GM13976 (cell line): Measurements from ENCODE around the gene PBRM1.
"Not testable (repeated sequence)": the region's sequence is repeated elsewhere in the genome, so short reads cannot be mapped to it uniquely, and the experiment has no call there.

ENCODE experiments used
- DNase-seq: peaks from one replicate; pipeline ENCODE4 v3.0.0; 2012; ENCODE audit warnings: low spot score
- in situ Hi-C: fragments of 300-500 bp; cut with MboI; formaldehyde crosslinking; loops from one replicate; pipeline ENCODE4 v1.12.0; 2022; ENCODE audit warnings: low sequenced_read_pairs, mixed read lengths, inconsistent platforms; ENCODE audit not compliant: unreplicated experiment
- TF ChIP-seq, protein P1 (sequence below): IDR thresholded peaks from 2 replicates; pipeline ENCODE4 v1.5.1; 2012; ENCODE audit warnings: borderline replicate concordance, mild to moderate bottlenecking; ENCODE audit not compliant: insufficient read depth; ENCODE audit errors: extremely low read depth, missing control alignments, control extremely low read depth

Gene PBRM1

DNA sequence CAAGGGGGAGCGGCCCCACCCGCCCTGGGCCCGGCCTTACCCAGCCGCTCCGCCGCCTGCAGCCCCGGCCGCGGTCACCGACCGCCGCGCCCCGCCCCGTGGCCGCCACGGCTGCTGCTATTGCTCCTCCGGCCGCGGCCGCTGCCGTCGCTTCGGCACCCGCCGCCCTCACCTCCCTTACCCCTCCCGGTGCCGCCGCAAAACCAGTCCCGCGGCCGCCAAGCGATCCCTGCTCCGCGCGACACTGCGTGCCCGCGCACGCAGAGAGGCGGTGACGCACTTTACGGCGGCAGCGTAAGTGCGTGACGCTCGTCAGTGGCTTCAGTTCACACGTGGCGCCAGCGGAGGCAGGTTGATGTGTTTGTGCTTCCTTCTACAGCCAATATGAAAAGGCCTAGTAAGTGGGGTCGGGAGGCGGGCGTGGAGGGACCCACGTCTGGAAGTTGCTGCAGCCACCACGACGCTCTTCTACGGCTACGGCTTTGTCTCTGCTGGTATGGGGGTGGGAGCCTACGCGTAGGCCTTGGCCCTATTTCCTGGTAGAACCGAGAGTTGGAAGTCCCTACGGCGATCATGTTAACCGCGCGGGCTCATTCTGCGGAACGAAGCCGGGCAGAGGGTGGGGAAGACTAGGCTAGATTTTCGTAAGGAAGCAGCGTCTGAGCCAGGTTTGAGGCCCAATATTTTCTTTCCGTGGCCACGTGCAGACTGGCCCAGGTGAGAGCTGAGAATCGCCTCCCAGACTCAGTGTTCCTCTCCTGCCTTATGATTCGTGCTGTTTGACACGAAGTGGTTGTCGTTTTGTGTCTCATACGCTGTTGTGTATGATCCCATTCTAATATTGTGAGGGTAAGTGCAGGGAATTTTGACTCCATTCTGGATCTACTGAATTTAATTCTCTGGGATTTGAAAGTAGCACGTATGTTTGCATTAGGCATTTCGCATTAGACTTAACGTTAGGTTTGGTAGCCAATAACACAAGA is at the start of gene PBRM1, which contains the start of gene GNL3:
Gene PBRM1 (minus strand): TSS at position 205 of the 983 bp plus-strand sequence.
Gene GNL3 (plus strand): TSS at position 324 of the 983 bp plus-strand sequence. CDS start 61 bp downstream, at position 385.
- TF ChIP-seq, protein P1, sequence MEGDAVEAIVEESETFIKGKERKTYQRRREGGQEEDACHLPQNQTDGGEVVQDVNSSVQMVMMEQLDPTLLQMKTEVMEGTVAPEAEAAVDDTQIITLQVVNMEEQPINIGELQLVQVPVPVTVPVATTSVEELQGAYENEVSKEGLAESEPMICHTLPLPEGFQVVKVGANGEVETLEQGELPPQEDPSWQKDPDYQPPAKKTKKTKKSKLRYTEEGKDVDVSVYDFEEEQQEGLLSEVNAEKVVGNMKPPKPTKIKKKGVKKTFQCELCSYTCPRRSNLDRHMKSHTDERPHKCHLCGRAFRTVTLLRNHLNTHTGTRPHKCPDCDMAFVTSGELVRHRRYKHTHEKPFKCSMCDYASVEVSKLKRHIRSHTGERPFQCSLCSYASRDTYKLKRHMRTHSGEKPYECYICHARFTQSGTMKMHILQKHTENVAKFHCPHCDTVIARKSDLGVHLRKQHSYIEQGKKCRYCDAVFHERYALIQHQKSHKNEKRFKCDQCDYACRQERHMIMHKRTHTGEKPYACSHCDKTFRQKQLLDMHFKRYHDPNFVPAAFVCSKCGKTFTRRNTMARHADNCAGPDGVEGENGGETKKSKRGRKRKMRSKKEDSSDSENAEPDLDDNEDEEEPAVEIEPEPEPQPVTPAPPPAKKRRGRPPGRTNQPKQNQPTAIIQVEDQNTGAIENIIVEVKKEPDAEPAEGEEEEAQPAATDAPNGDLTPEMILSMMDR: no peak
- in situ Hi-C loops: no loop called here

DNA sequence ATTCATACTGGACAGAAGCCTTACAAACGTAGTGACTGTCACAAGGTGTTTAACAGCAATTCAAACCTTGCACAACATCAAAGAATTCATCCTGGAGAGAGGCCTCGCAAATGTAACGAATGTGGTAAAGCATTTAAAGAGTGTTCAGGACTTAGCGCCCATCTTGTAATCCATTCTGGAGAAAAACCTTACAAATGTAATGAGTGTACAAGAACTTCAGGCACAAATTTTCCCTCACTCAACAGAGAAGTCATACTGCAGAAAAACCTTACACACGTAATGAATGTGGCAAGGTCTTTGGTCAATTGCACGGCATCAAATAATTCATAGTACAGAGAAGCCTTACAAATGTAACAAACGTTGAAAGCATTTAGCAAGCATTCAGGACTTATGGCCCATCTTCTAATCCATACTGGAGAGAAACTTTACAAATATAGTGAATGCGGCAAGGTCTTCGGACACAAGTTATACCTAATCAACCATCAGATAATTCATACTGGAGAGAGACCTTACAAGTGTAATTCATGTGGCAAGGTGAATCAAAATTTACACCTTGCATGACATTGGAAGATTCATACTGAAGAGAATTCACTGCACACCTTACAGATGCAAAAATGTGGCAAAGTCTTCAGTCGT is 47.7 kb upstream of the PBRM1 start:
- in situ Hi-C loops: loop anchor here (25.0 kb wide), 1 partner anchor 329 kb away; no protein-coding TSS in a partner anchor
- TF ChIP-seq, protein P1: no peak
- no peak for DNase-seq

More for the DNA sequence above, at the start of gene PBRM1, which contains the start of gene GNL3:
- DNase-seq: peak; percentile 93

DNA sequence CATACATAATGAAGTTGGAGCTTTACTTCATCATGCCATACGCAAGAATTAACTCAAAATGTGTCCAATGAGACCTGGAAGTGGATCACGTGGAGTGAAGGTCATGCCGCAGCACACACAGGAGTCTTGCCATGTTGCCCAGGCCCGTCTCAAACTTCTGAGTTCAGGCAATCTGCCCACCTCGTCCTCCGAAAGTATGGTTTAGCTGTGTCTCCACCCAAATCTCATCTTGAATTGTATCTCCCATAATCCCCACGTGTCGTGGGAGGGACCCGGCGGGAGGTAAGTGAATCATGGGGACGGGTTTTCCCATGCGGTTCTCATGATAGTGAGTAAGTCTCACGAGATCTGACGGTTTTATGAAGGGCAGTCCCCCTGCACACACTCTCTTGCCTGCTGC is 45.9 kb upstream of the PBRM1 start:
- TF ChIP-seq, protein P1: no peak
- in situ Hi-C loops: loop anchor here (25.0 kb wide), 1 partner anchor 331 kb away; no protein-coding TSS in a partner anchor
- no peak for DNase-seq

DNA sequence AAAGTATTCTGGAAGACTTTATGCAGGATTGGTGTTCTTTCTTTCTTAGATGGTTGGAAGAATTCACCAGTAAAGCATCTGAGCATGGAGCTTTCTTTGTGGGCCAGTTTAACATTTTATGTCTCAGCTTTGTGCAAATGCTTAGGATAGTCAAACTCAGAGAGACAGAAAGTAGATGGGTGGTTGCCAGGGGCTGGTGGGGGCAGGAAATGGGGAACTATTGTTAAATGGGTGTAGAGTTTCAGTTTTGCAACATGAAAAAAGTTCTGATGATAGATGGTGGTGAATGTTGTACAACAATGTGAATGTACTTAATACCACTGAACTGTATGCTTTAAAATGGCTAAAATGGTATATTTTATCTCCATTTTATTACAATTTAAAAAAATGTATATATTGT is 45.0 kb upstream of the PBRM1 start:
- no peak for DNase-seq
- in situ Hi-C loops: loop anchor here (25.0 kb wide), 1 partner anchor 332 kb away; no protein-coding TSS in a partner anchor
- TF ChIP-seq, protein P1: no peak

DNA sequence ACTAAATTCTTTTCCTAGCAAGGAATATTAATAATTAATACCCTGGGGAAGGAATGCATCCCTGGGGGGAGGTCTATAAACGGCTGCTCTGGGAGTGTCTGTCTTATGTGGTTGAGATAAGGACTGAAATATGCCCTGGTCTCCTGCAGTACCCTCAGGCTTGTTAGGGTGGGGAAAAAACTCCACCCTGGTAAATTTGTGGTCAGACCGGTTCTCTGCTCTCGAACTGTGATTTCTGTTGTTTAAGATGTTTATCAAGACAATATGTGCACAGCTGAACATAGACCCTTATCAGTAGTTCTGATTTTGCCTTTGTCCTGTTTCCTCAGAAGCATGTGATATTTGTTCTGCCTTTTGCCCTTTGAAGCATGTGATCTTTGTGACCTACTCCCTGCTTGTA is 43.0 kb upstream of the PBRM1 start:
- DNase-seq: not testable (repeated sequence)
- in situ Hi-C loops: loop anchor here (25.0 kb wide), 1 partner anchor 334 kb away; no protein-coding TSS in a partner anchor

DNA sequence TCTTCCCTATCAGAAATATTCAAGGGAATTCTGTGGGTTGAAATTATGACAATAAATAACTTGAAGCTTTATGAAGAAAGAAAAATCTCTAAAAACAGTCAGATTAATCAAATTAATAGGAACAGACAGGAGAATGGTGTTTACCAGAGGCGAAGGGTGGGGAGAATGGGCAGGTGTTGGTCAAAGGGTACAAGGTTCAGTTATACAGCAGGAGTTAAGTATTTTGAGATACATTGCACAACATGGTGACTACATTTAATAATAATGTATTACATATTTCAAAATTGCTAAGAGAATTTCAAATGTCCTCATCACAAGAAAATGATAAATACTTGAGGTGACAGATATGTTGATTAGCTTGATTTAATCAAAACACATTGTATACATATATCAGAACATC is 38.8 kb upstream of the PBRM1 start:
- TF ChIP-seq, protein P1: no peak
- DNase-seq: no peak
- in situ Hi-C loops: no loop called here
